Measurements from ENCODE around the gene TNFRSF17.
"Not testable (repeated sequence)": the region's sequence is repeated elsewhere in the genome, so short reads cannot be mapped to it uniquely, and the experiment has no call there.

DNA sequence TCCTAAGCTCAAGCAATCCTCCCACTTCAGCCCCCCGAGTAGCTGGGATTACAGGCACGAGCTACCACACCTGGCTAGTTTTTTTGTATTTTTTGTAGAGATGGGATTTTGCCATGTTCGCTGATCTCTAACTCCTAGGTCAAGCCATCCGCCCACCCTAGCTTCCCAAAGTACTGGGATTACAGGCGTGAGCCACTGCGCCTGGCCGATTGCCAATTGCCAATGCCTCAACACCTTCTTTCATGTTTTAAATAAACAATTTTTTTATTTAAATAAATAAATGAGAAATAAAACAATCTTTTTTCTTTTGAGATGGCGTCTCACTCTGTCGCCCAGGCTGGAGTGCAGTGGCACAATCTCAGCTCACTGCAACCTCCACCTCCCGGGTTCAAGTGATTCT lies 41.0 kb upstream of the TNFRSF17 start:
- TF ChIP-seq, protein P1, sequence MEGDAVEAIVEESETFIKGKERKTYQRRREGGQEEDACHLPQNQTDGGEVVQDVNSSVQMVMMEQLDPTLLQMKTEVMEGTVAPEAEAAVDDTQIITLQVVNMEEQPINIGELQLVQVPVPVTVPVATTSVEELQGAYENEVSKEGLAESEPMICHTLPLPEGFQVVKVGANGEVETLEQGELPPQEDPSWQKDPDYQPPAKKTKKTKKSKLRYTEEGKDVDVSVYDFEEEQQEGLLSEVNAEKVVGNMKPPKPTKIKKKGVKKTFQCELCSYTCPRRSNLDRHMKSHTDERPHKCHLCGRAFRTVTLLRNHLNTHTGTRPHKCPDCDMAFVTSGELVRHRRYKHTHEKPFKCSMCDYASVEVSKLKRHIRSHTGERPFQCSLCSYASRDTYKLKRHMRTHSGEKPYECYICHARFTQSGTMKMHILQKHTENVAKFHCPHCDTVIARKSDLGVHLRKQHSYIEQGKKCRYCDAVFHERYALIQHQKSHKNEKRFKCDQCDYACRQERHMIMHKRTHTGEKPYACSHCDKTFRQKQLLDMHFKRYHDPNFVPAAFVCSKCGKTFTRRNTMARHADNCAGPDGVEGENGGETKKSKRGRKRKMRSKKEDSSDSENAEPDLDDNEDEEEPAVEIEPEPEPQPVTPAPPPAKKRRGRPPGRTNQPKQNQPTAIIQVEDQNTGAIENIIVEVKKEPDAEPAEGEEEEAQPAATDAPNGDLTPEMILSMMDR (IDR thresholded peaks at IDR 0.05; ENCODE audit: control extremely low read depth in 1 of 3, insufficient read depth in 1 of 3, low read depth in 1 of 3, low read length in 3 of 3) = not testable (repeated sequence)
- not testable (repeated sequence) for TF ChIP-seq POLR2A (IDR thresholded peaks at IDR 0.05; ENCODE audit: control extremely low read depth in 1 of 2, low read depth in 2 of 2, low read length in 2 of 2); GABPA (IDR thresholded peaks at IDR 0.05; ENCODE audit: borderline replicate concordance, insufficient read depth, low read length); EZH2 (IDR thresholded peaks at IDR 0.05; ENCODE audit: low read depth, low read length, severe bottlenecking); ZNF274 (IDR thresholded peaks at IDR 0.05; ENCODE audit: borderline replicate concordance, extremely low read depth, low read length); HDAC2 (IDR thresholded peaks at IDR 0.05; ENCODE audit: borderline replicate concordance in 1 of 2, low read depth in 2 of 2, low read length in 2 of 2); EP300 (IDR thresholded peaks at IDR 0.05; ENCODE audit: borderline replicate concordance in 1 of 2, low read depth in 2 of 2, low read length in 2 of 2); RFX5 (IDR thresholded peaks at IDR 0.05; ENCODE audit: borderline replicate concordance, low read depth, low read length); RXRA (IDR thresholded peaks at IDR 0.05; ENCODE audit: insufficient read depth, low read depth, low read length); JUN (IDR thresholded peaks at IDR 0.05; ENCODE audit: low read depth, low read length); JUND (IDR thresholded peaks at IDR 0.05; ENCODE audit: low read length); SIX5 (IDR thresholded peaks at IDR 0.05; ENCODE audit: low read depth, low read length)
- TF ChIP-seq, protein P2, sequence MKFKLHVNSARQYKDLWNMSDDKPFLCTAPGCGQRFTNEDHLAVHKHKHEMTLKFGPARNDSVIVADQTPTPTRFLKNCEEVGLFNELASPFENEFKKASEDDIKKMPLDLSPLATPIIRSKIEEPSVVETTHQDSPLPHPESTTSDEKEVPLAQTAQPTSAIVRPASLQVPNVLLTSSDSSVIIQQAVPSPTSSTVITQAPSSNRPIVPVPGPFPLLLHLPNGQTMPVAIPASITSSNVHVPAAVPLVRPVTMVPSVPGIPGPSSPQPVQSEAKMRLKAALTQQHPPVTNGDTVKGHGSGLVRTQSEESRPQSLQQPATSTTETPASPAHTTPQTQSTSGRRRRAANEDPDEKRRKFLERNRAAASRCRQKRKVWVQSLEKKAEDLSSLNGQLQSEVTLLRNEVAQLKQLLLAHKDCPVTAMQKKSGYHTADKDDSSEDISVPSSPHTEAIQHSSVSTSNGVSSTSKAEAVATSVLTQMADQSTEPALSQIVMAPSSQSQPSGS (IDR thresholded peaks at IDR 0.05; ENCODE audit: low read length) = not testable (repeated sequence)
- TF ChIP-seq, protein P3, sequence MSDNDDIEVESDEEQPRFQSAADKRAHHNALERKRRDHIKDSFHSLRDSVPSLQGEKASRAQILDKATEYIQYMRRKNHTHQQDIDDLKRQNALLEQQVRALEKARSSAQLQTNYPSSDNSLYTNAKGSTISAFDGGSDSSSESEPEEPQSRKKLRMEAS (IDR thresholded peaks at IDR 0.05) = not testable (repeated sequence)

All from H1 (cell line).